Measurements from ENCODE around the gene SEMA5B. TPM values are rescaled to one million over a fixed set of nuclear protein-coding genes. Genes with fewer than 3 reads are reported as not detected.

Gene SEMA5B
- total and polyA plus RNA-seq, 9 of the 15 experiments (the other 6 are each of a cell fraction or from before 2014, with no cell fraction given) = not detected

DNA sequence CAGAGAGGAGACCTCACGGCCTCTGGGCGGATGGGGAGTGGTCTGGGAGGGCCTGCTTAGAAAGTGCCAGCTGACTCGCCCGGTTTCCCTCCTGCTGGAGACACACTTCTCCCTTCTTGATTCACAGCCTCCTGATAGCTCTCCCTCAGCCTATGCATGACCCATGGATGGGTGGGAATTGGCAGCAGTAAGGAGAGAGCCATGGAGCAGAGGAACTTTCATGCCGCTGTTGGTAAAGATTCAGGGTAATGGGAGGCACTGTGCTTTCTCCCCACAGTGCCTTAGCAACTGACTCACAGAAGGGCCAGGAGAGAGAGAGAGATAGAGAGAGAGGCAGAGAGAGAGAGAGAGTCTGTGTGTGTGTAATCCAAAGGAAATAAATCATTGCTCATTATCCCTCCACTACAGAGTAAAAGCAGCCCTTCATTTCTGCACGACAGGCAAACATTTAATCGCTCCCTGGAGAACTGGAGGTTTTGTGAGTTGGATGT lies 82.8 kb downstream of the SEMA5B start:
- in situ Hi-C loops (cut with MboI) = loop anchor here (10.0 kb wide), 1 partner anchor 870 kb away; no protein-coding TSS in a partner anchor
- TF ChIP-seq POLR2AphosphoS5 (IDR thresholded peaks at IDR 0.05; ENCODE audit: control insufficient read depth, insufficient read depth, low read depth, low read length) (no peak), EHMT2 (IDR thresholded peaks at IDR 0.05) (no peak), ETV5 (CRISPR knock-in tag; IDR thresholded peaks at IDR 0.05; ENCODE audit: low read depth) (no peak), CREB1 (IDR thresholded peaks at IDR 0.05) (no peak), CREB1 (CRISPR knock-in tag; IDR thresholded peaks at IDR 0.05) (no peak), RFX5 (IDR thresholded peaks at IDR 0.05; ENCODE audit: low read depth, low read length) (no peak), CHCHD3 (CRISPR knock-in tag; IDR thresholded peaks at IDR 0.05) (no peak), GTF2F1 (IDR thresholded peaks at IDR 0.05; ENCODE audit: low read depth, low read length) (no peak), FOXJ2 (tag; IDR thresholded peaks at IDR 0.05) (no peak), NEUROD1 (IDR thresholded peaks at IDR 0.05; ENCODE audit: borderline replicate concordance, low read depth, low read length, partially characterized antibody) (no peak)
- TF ChIP-seq, protein P1, sequence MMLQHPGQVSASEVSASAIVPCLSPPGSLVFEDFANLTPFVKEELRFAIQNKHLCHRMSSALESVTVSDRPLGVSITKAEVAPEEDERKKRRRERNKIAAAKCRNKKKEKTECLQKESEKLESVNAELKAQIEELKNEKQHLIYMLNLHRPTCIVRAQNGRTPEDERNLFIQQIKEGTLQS (IDR thresholded peaks at IDR 0.05) = no peak
- TF ChIP-seq, protein P1 (CRISPR knock-in tag; conservative IDR thresholded peaks at IDR 0.05) = no peak
- TF ChIP-seq, protein P2, sequence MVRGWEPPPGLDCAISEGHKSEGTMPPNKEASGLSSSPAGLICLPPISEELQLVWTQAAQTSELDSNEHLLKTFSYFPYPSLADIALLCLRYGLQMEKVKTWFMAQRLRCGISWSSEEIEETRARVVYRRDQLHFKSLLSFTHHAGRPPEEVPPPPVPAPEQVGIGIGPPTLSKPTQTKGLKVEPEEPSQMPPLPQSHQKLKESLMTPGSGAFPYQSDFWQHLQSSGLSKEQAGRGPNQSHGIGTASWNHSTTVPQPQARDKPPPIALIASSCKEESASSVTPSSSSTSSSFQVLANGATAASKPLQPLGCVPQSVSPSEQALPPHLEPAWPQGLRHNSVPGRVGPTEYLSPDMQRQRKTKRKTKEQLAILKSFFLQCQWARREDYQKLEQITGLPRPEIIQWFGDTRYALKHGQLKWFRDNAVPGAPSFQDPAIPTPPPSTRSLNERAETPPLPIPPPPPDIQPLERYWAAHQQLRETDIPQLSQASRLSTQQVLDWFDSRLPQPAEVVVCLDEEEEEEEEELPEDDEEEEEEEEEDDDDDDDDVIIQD (CRISPR knock-in tag; IDR thresholded peaks at IDR 0.05) = no peak
- TF ChIP-seq, protein P3, sequence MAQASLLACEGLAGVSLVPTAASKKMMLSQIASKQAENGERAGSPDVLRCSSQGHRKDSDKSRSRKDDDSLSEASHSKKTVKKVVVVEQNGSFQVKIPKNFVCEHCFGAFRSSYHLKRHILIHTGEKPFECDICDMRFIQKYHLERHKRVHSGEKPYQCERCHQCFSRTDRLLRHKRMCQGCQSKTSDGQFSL (CRISPR knock-in tag; IDR thresholded peaks at IDR 0.05) = no peak
- TF ChIP-seq, protein P3 (tag; IDR thresholded peaks at IDR 0.05) = no peak
- WGBS (ENCODE audit: insufficient coverage, low coverage, missing lambda C conversion rate) = 7% methylated on average over 7 of the region's 7 CpGs
- Histone ChIP-seq H3K9me1 (ENCODE audit: control insufficient read depth, insufficient read depth, low read length) (no peaks in the 10 kb centered on the region), H3K79me2 (ENCODE audit: control insufficient read depth, insufficient read depth, low read length) (no peaks in the 10 kb centered on the region), H3K4me3 (no peak overlapping the region), H3K9ac (ENCODE audit: insufficient read depth in 1 of 2, low read depth in 2 of 2, low read length in 2 of 2) (no peak overlapping the region), H3K9me3 (replicated peaks; ENCODE audit: control insufficient read depth, insufficient read depth, low read depth, low read length) (no peaks in the 10 kb centered on the region), H3K4me2 (ENCODE audit: insufficient read depth, low read length) (no peak overlapping the region), H3K27me3 (ENCODE audit: control insufficient read depth in 2 of 2, insufficient read depth in 2 of 2, low read length in 2 of 2) (peaks cover 0 to 14% of the 10 kb centered on the region in 2 experiments; a peak in 2 of 5 replicates), H2AFZ (ENCODE audit: low read depth, low read length) (no peak overlapping the region), H3K36me3 (ENCODE audit: control insufficient read depth, insufficient read depth, low read length) (no peaks in the 10 kb centered on the region), H3K4me1 (replicated peaks in 1 of 2; ENCODE audit: control insufficient read depth in 2 of 2, insufficient read depth in 2 of 2, low read length in 2 of 2) (peaks cover 0 to 5% of the 10 kb centered on the region in 2 experiments; a peak in 1 of 5 replicates), H3K27ac (ENCODE audit: extremely low read depth, low read depth, low read length) (no peak overlapping the region), H4K20me1 (replicated peaks; ENCODE audit: control insufficient read depth, insufficient read depth, low read length) (no peaks in the 10 kb centered on the region; the same call in 1 of the 2 replicates)
- FAIRE-seq = no peak
- ATAC-seq = no peak
- no TSS peak for BruUV-seq (replicated peaks)
- POLR2A ChIA-PET = no interaction called here
- CTCF ChIA-PET (ENCODE audit: low intra/inter-chr PET ratio) = no interaction called here
- intact Hi-C loops (cut with micrococcal nuclease) = loop anchor here (10.0 kb wide), 2 partner anchors 310 to 380 kb away; partner anchors contain the start of genes DTX3L and PARP9
- DNase-seq (ENCODE audit: extremely low read depth in 1 of 4, low spot score in 3 of 4) = no peak

Measured in K562 (cell line).